AG09319 (cell line): ENCODE results near the gene ARHGAP15.

ENCODE experiments used
- DNase-seq: peaks from one replicate; pipeline ENCODE4 v3.0.0-alpha.2; 2010; ENCODE audit warnings: low read depth; ENCODE audit errors: extremely low read depth
- TF ChIP-seq, protein P1 (sequence below): IDR thresholded peaks from 2 replicates; pipeline ENCODE4 v1.5.1; 2011; ENCODE audit warnings: low read depth, mild to moderate bottlenecking, inconsistent platforms, low read length, moderate library complexity

Gene ARHGAP15

GRCh38 chr2:143429932-143430679, 300.9 kb downstream of the ARHGAP15 start:
- DNase-seq, result no peak
- TF ChIP-seq, protein P1, sequence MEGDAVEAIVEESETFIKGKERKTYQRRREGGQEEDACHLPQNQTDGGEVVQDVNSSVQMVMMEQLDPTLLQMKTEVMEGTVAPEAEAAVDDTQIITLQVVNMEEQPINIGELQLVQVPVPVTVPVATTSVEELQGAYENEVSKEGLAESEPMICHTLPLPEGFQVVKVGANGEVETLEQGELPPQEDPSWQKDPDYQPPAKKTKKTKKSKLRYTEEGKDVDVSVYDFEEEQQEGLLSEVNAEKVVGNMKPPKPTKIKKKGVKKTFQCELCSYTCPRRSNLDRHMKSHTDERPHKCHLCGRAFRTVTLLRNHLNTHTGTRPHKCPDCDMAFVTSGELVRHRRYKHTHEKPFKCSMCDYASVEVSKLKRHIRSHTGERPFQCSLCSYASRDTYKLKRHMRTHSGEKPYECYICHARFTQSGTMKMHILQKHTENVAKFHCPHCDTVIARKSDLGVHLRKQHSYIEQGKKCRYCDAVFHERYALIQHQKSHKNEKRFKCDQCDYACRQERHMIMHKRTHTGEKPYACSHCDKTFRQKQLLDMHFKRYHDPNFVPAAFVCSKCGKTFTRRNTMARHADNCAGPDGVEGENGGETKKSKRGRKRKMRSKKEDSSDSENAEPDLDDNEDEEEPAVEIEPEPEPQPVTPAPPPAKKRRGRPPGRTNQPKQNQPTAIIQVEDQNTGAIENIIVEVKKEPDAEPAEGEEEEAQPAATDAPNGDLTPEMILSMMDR, result no peak

DNA sequence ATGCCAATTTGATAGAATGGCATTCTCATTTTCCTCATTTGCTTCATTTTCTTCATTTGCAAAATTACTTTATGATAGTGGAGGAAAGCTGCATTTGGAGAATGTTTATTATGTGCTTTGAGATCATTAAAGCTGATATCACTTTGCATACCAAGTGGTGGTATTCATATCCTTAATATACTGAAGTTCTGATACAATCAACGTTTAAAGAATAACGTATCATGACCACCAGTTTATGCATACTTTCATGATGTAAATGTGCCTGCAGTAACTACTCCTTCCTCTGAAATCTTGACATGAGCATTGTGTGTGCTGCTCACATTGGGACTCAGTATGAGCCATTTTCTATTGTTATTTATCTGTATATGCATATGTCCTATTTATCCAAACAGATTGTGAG, 302.1 kb downstream of the ARHGAP15 start:
- no peak for DNase-seq
- TF ChIP-seq, protein P1, result no peak

GRCh38 chr2:143433251-143433650, 304.0 kb downstream of the ARHGAP15 start:
- TF ChIP-seq, protein P1, result no peak; the same call in none of the 2 replicates
- no peak for DNase-seq

- DNase-seq, result no peak
- TF ChIP-seq, protein P1, result no peak
These were observed 304.6 kb downstream of the ARHGAP15 start for GRCh38 chr2:143433840-143434239.

DNA sequence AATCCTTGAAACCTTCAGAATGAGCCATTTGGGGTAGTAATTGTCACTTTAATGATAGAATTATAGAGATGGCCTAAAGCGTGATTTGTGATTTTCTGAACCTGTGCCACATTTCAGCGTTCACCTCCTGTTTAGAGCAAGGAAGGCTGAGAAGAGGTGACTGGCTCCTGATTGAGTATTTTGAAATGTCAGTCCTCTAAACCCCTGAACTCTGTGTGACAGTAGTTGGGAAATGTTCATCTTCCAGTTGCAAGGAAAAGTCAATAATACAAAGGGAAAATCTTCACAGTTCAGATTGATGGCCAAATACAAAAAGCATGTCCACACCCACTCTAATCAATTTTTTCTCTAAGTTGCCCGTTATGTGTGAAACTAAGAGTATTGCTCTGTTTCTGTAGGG, 305.2 kb downstream of the ARHGAP15 start:
- TF ChIP-seq, protein P1, result no peak
- no peak for DNase-seq

DNA sequence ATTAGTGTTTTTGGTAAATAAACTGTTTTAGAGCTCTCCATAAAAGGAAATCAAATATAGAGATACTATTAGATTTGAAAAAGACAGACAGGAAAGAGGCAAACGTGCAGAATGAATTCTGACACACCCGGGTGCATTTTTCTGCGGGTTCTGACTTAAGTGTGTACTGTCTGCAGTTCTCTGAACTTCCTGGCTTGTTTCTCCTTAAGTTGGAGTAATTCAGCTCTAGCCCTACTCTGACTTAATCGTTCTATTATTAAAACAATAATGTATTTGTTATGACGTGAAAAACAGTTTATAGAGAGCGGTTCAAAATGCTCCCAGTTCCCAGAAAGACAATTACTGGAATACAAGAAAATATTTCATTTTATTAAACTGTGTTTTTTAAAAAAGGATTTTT, 305.9 kb downstream of the ARHGAP15 start:
- TF ChIP-seq, protein P1, result no peak
- no peak for DNase-seq

GRCh38 chr2:143436951-143437350, 307.7 kb downstream of the ARHGAP15 start:
- DNase-seq, result no peak
- TF ChIP-seq, protein P1, result no peak
